Cardiac muscle cell (in vitro differentiated cells and primary cell): Measurements from ENCODE around the gene CABP2. TPM values are rescaled to one million over a fixed set of nuclear protein-coding genes. Genes with fewer than 3 reads are reported as not detected.
"Not testable (repeated sequence)": the region's sequence is repeated elsewhere in the genome, so short reads cannot be mapped to it uniquely, and the experiment has no call there.

ENCODE experiments used
- DNase-seq, 2 donors: peaks; one replicate each; pipeline versions ENCODE4 v3.0.0 to v3.0.0-alpha.2; 2010 to 2017; ENCODE audit warnings: low read depth in 1 of 2, low spot score in 1 of 2
- H3K27ac ChIP-seq: fragments of 200-600 bp; sonication (generic); 2 replicates; pipeline ENCODE4 v1.5.1; 2016
- H3K27me3 ChIP-seq: fragments of 200-600 bp; sonication (generic); 2 replicates; pipeline ENCODE4 v1.6.0; 2016; ENCODE audit warnings: control low read depth
- H3K36me3 ChIP-seq: fragments of 200-600 bp; sonication (generic); 2 replicates; pipeline ENCODE4 v1.5.1; 2016; ENCODE audit warnings: control low read depth
- H3K4me1 ChIP-seq: fragments of 200-600 bp; sonication (generic); 2 replicates; pipeline ENCODE4 v1.8.1; 2017; ENCODE audit warnings: low read depth, mild to moderate bottlenecking, mixed run types
- H3K4me3 ChIP-seq: fragments of 200-600 bp; sonication (generic); 2 replicates; pipeline ENCODE4 v1.5.1; 2016; ENCODE audit warnings: mild to moderate bottlenecking
- H3K9me3 ChIP-seq: fragments of 200-600 bp; sonication (generic); 2 replicates; pipeline ENCODE4 v1.5.1; 2017; ENCODE audit warnings: low read depth, mild to moderate bottlenecking, control low read depth
- CTCF ChIP-seq: IDR thresholded peaks from 2 replicates; pipeline ENCODE4 v1.5.1; 2012; ENCODE audit warnings: low read depth, mild to moderate bottlenecking, low read length
- polyA plus RNA-seq: library from polyadenylated mRNA; unstranded; fragments of >200 nt; fragmentation: Nextera tagmentation; extraction: Ambion mirVana; gene quantifications from 2 replicates; pipeline ENCODE4 v1.2.1, GENCODE V29; 2016
- total RNA-seq: library from RNA; depleted of rRNA; stranded (reverse); fragments of >200 nt; gene quantifications from 2 replicates; pipeline ENCODE4 v1.2.3, GENCODE V29; 2016

The CABP2 gene
- total RNA-seq (not detected in 2 replicates), polyA plus RNA-seq (not detected in 2 replicates)

- no peak for DNase-seq
- TF ChIP-seq CTCF, result no peak
Observed at GRCh38 chr11:67522844-67523555, at the start of gene CABP2. CABP2 (minus strand) TSS chr11:67523446; CDS start chr11:67523326, 120 bp downstream.

GRCh38 chr11:67572747-67573419, 49.6 kb upstream of the CABP2 start:
- TF ChIP-seq CTCF, result peak; percentile 72
- Histone ChIP-seq H3K4me3 (no peak overlapping the region), H3K27me3 (no peaks in the 10 kb centered on the region), H3K9me3 (no peaks in the 10 kb centered on the region), H3K4me1 (no peaks in the 10 kb centered on the region), H3K27ac (no peak overlapping the region), H3K36me3 (no peaks in the 10 kb centered on the region)
- peak; percentile 63 to 79 for DNase-seq

More at GRCh38 chr11:67522844-67523555, at the start of gene CABP2:
- Histone ChIP-seq H3K4me3 (no peak within 1 kb of the TSS), H3K27me3 (no peaks in the 10 kb centered on the region), H3K36me3 (no peaks in the 10 kb centered on the region), H3K9me3 (no peaks in the 10 kb centered on the region), H3K4me1 (no peaks in the 10 kb centered on the region), H3K27ac (no peak within 1 kb of the TSS)

GRCh38 chr11:67572305-67572704, 49.1 kb upstream of the CABP2 start:
- no peaks in the 10 kb centered on the region for H3K4me1 ChIP-seq
- DNase-seq, result no peak
- no peaks in the 10 kb centered on the region for H3K27me3 ChIP-seq
- TF ChIP-seq CTCF, result no peak
- H3K27ac ChIP-seq, result no peak overlapping the region
- H3K36me3 ChIP-seq, result no peaks in the 10 kb centered on the region
- H3K4me3 ChIP-seq, result no peak overlapping the region
- no peaks in the 10 kb centered on the region for H3K9me3 ChIP-seq

- Histone ChIP-seq H3K27ac (no peak overlapping the region), H3K36me3 (no peaks in the 10 kb centered on the region), H3K4me3 (no peak overlapping the region), H3K27me3 (no peaks in the 10 kb centered on the region), H3K9me3 (no peaks in the 10 kb centered on the region), H3K4me1 (no peaks in the 10 kb centered on the region)
- TF ChIP-seq CTCF, result no peak
- no peak for DNase-seq
Observed at GRCh38 chr11:67571443-67571842, 48.2 kb upstream of the CABP2 start.

GRCh38 chr11:67564230-67564629, 41.0 kb upstream of the CABP2 start:
- Histone ChIP-seq H3K4me1 (peaks cover 8% of the 10 kb centered on the region), H3K9me3 (no peaks in the 10 kb centered on the region), H3K27ac (no peak overlapping the region), H3K36me3 (no peaks in the 10 kb centered on the region), H3K4me3 (no peak overlapping the region), H3K27me3 (no peaks in the 10 kb centered on the region)
- no peak for TF ChIP-seq CTCF
- no peak for DNase-seq

GRCh38 chr11:67563705-67564114, 40.5 kb upstream of the CABP2 start:
- not testable (repeated sequence) for H3K36me3 ChIP-seq, H3K4me3 ChIP-seq, H3K4me1 ChIP-seq, H3K27me3 ChIP-seq, H3K9me3 ChIP-seq, H3K27ac ChIP-seq
- DNase-seq, result peak in 1 of 2 donors; percentile 90
